ENCODE measurements around the gene FAM117B. TPM values are rescaled to one million over a fixed set of nuclear protein-coding genes. Genes with fewer than 3 reads are reported as not detected.
"Not testable (repeated sequence)": the region's sequence is repeated elsewhere in the genome, so short reads cannot be mapped to it uniquely, and the experiment has no call there.

The FAM117B gene
- total RNA-seq, 1 experiment from 2014 or later, result 9.1 TPM

DNA sequence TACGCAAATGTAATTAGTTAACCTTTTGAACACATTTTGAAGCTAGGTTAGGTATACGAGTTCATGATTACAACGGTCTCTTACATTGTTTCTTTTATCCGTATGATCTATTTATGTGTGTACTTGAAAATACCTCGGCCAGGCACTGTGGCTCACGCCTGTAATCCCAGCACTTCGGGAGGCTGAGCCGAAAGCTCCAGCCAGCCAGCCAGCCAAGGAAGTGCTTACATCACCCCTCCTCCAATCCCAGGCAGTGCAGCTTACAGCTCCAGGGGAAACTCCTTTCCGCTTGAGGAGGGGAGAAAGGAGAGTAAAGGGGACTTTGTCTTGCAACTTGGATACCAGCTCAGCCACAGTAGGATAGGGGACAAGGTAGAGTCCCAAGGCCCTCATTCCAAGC lies 171.1 kb downstream of the FAM117B start:
- H3K36me3 ChIP-seq (ENCODE audit: control insufficient read depth in 1 of 2, insufficient read depth in 2 of 2, low read length in 2 of 2); H3K27me3 ChIP-seq (ENCODE audit: insufficient read depth, low read length); H3K79me2 ChIP-seq (ENCODE audit: insufficient read depth, low read length); POLR2A ChIA-PET; DNase-seq (ENCODE audit: low read depth, low spot score); H3K9me2 ChIP-seq (ENCODE audit: insufficient read depth); ATAC-seq; H3K4me3 ChIP-seq (replicated peaks in 1 of 2; ENCODE audit: low read depth in 1 of 2, low read length in 2 of 2); CTCF ChIA-PET; H4K20me1 ChIP-seq (ENCODE audit: insufficient read depth); RAD21 ChIA-PET (ENCODE audit: low non-redundant PET in 1 of 2, low total read pairs in 2 of 2, uncharacterized antibody in 2 of 2, unreplicated experiment in 2 of 2); BruUV-seq (replicated peaks); H3K9me3 ChIP-seq (ENCODE audit: control insufficient read depth in 1 of 2, insufficient read depth in 1 of 2, low read depth in 1 of 2, low read length in 2 of 2); H3K27ac ChIP-seq (ENCODE audit: low read depth, low read length); H3K9ac ChIP-seq (ENCODE audit: low read length); H3K4me2 ChIP-seq (ENCODE audit: low read length); H3K4me1 ChIP-seq (ENCODE audit: control insufficient read depth in 1 of 2, insufficient read depth in 2 of 2, low read length in 2 of 2); H2AFZ ChIP-seq (ENCODE audit: low read depth, low read length, poor library complexity, severe bottlenecking); intact Hi-C loops (cut with micrococcal nuclease): not testable (repeated sequence)

GRCh38 chr2:202807431-202808138 lies 172.8 kb downstream of the FAM117B start:
- H3K9me2 ChIP-seq (ENCODE audit: insufficient read depth); H3K79me2 ChIP-seq (ENCODE audit: insufficient read depth, low read length); intact Hi-C loops (cut with micrococcal nuclease); H3K9ac ChIP-seq (ENCODE audit: low read length); H3K4me3 ChIP-seq (replicated peaks in 1 of 2; ENCODE audit: low read depth in 1 of 2, low read length in 2 of 2); H3K36me3 ChIP-seq (ENCODE audit: control insufficient read depth in 1 of 2, insufficient read depth in 2 of 2, low read length in 2 of 2); H3K9me3 ChIP-seq (ENCODE audit: control insufficient read depth in 1 of 2, insufficient read depth in 1 of 2, low read depth in 1 of 2, low read length in 2 of 2); H4K20me1 ChIP-seq (ENCODE audit: insufficient read depth); POLR2A ChIA-PET; H2AFZ ChIP-seq (ENCODE audit: low read depth, low read length, poor library complexity, severe bottlenecking); RAD21 ChIA-PET (ENCODE audit: low non-redundant PET in 1 of 2, low total read pairs in 2 of 2, uncharacterized antibody in 2 of 2, unreplicated experiment in 2 of 2); CTCF ChIA-PET; H3K4me1 ChIP-seq (ENCODE audit: control insufficient read depth in 1 of 2, insufficient read depth in 2 of 2, low read length in 2 of 2); H3K27ac ChIP-seq (ENCODE audit: low read depth, low read length); H3K27me3 ChIP-seq (ENCODE audit: insufficient read depth, low read length); BruUV-seq (replicated peaks); DNase-seq (ENCODE audit: low read depth, low spot score): not testable (repeated sequence)
- peak; percentile 70 for ATAC-seq
- H3K4me2 ChIP-seq (ENCODE audit: low read length), result peak overlapping the region; percentile 12; the same call in 1 of the 2 replicates
- TF ChIP-seq, protein P1, sequence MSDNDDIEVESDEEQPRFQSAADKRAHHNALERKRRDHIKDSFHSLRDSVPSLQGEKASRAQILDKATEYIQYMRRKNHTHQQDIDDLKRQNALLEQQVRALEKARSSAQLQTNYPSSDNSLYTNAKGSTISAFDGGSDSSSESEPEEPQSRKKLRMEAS (IDR thresholded peaks at IDR 0.05), result peak; percentile 48; the same call in 1 of the 2 replicates
- 0 out of 2 replicates have a peak, but pooled peaks have one; percentile 34 for TF ChIP-seq CBX3 (IDR thresholded peaks at IDR 0.05; ENCODE audit: low read depth)
